ENCODE results near the gene CAMK1D.
"Not testable (repeated sequence)": the region's sequence is repeated elsewhere in the genome, so short reads cannot be mapped to it uniquely, and the experiment has no call there.

Gene CAMK1D

DNA sequence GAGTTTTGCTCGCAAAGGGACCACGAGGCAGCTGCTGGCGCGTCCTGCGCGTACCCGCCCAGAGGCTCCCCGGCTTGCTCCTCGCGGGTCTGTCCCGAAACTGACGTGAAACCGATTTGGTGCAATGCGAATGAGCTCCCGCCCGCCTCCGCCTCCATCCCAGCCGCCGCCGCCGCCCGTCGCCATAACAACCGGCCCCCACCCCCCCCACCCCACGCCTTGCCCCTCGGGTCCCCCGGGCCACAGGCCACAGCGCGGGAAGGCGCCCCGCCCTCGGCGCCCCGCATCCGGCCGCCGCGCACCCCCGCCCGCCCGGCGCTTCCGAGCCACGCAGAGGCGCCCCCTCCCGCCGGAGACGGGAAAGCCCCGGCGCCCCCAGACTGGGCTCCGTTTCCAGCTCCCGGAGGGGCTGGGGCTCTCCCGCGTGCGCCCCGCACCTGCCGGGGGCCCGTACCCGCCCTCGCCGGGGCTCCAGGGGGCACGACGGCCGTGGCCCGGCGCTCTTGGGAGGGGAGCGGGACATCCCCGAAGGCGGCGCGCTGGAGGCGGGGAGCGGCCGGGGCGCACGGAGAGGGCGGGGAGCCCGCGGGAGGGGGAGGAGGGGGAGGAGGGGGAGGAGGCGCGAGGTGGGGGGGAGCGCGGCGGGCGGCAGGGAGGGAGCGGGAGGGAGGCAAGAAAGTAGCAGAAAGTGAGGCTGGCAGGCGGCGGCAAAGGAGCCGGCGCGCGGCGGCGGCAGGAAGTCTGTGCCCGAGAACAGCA lies at the start of gene CAMK1D:
Gene CAMK1D (plus strand): TSS at position 678 of the 759 bp plus-strand sequence.
- peak; percentile 85 to 94 (median 88) for DNase-seq

DNA sequence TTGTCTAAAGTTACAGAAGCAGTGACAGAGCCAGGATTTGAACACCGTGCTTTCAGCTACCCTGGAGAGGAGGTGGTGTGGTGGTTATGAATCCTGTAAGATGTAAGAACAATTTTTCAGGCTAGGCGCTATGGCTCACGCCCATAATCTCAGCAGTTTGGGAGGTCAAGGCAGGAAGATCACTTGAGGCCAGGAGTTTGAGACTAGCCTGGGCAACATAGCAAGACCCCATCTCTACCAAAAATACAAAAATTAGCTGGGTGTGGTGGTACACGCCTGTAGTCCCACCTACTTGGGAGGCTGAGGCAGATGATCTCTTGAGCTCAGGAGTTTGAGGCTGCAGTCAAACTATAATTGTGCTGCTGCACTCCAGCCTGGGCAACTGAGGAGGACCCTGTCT lies 48.3 kb upstream of the CAMK1D start:
- DNase-seq: not testable (repeated sequence)

DNA sequence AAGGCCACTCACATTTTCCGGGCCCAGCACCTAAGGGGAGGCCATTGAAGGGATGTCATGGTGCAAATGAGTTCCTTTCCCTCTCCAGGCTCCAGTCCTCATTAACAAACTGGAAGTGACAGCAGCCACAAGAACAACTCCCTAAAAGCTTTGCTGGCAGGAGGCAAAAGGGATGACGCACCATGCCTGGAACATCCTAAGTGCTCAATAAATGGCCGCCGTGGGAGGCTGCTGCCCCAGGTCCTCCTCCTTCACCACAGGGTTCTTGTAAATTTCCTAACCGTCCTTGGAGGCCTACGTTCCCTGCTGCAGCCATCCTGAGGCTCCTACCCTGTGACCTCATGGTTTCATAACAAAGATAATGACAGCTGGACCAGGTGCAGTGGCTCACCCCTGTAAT lies 41.3 kb upstream of the CAMK1D start:
- no peak for DNase-seq

DNA sequence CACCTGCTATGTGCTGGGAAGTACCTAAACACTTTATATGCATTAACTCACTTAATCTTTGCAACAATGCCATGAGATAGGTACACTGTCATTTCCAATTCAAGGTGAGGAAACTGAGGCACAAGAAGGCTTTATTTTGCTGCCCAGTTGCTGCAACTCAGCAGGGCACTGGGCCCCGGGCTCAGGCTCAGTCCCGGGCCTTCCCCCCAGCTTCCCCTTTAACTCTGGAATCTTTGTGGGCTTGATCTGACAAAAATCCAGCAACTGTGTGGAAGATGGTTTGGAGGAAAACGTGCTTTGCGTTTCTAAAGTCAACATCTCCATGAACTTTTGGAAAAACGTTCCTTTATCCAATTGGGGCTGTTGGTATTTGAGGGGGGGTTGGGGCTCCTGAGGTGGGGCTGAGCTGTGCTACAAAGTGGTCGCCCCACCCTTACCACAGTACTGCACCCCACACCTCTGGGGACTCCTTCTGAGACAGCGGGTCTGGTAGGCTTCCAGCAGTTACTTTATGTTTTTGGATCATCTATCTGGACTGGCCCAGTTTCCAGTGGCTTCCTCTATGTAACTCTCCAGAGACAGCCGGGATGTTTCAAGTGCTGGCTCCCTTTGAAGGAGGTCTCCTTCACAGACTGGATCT lies 40.5 kb upstream of the CAMK1D start:
- no peak for DNase-seq

DNA sequence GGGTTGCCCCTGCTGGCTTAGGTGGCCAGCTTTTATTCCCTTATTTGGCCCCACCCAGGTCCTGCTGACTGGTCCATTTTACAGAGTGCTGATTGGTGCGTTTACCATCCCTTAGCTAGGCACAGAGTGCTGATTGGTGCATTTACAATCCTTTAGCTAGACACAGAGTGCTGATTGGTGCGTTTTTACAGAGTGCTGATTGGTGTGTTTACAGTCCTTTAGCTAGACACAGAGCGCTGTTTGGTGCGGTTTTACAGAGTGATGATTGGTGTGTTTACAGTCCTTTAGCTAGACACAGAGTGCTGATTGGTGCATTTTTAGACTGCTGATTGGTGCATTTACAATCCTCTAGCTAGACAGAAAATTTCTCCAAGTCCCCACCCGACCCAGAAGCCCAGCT lies 39.6 kb upstream of the CAMK1D start:
- DNase-seq: not testable (repeated sequence)

DNA sequence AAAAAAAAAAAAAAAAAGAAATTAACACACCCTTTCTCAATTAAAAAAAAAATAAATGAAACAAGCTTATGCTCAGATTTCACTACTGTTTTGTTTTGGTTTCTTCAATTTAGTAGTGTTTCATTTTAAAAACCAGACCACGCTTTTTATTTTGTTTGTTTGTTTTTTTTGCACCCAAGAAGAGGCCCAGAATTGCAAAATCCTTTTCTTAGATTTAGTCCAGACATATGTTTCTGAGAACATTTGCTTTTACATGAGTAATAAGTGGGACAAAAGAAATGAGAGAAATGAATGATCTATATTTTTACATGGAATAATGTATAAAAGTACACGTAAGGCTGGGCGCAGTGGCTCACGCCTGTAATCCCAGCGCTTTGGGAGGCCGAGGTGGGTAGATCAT lies 34.5 kb upstream of the CAMK1D start:
- no peak for DNase-seq

DNA sequence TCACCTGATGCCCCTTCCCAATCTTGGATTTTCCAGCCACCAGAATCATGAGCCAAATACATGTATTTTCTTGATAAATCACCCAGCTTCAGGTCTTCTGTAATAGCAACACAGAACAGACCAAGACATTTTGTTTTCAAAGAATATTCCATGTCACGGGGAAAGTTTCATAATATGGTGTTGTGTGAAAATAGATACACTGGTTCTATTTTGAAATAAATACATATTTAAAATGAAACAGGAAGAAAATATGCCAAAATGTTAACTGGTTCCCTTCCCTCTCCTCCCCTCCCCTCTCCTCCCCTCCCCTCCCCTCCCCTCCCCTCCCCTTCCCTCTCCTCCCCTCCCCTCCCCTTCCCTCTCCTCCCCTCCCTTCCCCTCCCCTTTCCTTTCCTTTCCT lies 30.3 kb upstream of the CAMK1D start:
- no peak for DNase-seq

DNA sequence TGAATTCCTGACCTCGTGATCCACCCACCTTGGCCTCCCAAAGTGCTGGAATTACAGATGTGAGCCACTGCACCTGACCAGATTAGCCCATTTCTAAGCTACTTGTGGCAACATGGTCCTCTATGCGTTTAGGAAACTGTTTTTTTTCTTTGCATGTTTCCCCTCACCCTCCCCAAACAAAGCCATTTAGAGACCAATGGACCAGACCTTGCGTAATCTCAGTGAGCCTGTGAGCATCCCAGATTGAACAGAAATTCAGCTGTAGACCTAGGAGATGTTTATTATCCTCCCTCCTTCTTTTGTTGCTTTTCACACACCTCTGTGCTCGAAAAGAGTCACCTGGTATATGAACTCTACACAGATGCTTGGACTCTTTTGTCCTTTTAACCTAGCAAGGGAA lies 28.5 kb upstream of the CAMK1D start:
- DNase-seq: no peak

DNA sequence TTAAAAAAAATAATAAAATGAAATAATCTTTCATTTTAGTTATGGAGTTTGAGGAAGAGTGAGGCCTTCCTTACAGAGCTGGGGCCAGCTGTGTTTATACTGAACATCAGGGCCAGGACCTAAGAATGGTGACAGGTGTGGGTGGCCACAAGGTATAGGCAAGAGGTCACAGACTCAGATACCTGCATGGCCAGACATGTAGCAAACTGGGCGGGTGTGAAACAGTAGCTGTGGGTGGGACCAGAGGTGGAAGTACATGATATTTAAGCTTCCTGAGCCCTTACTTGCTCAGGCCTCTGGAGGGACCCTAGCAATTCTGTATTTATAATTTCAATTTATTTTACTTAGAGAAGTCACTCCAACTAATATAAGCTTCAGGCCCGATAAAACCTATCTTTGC lies 27.7 kb upstream of the CAMK1D start:
- no peak for DNase-seq

DNA sequence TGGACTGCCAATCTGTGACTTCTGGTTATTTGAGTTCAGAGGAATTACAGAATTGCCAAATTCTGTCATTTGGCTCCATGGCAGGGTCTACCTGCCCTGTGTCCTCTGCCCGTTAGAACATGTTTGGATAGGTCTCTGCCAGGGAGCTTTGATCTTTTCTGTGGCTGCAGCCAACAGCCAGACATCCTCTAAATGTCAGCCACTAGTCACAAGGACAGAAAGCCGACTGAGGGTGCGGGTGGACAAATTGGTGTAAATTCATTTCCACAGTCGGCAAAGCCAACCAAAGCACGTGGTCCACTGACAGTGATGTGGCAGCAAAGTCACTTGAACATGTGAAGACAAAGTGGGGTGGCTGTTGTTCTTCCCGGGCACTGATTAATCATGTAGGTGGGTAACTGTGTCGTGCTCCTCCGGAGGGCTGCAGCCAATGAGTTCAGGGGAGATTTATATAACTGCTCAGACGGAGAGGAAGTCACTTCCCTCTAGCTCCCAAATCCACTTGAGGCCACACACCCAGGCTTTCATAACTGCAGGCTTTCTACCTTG lies 26.7 kb upstream of the CAMK1D start:
- DNase-seq: no peak

DNA sequence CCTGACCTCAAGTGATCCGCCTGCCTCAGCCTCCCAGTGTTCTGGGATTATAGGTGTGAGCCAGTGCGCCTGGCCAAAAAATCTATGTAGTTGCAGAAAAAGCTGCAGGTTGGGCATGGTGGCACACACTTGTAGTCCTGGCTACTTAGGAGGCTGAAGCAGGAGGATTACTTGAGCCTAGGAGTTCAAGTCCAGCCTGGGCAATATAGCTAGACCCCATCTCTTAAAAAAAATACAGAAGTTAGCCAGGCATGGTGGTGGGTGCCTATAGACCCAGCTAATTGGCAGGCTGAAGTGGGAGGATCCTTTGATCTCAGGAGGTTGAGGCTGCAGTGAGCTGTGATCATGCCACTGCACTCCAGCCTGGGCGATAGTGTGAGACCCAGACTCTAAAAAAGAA lies 24.8 kb upstream of the CAMK1D start:
- DNase-seq: no peak

DNA sequence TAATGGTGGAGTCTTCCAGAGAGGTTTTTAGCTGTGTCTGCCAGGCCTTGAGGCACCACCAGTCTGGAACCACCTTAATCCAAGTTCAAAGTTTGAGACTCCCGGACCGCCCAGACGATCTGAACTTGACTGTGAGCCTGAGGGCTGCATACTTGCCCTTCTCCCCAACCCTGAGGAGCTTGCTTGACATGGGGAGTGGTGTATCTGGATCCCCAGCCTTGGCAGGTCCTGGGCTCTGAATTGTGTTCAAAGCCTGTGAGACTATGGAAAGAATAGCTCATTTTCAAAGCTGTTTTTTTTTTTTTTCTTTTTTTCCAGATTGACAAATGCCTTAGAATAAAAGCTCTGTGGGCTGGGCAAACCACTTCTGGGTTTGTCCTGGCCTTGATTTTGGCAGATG lies 22.3 kb upstream of the CAMK1D start:
- DNase-seq: no peak

DNA sequence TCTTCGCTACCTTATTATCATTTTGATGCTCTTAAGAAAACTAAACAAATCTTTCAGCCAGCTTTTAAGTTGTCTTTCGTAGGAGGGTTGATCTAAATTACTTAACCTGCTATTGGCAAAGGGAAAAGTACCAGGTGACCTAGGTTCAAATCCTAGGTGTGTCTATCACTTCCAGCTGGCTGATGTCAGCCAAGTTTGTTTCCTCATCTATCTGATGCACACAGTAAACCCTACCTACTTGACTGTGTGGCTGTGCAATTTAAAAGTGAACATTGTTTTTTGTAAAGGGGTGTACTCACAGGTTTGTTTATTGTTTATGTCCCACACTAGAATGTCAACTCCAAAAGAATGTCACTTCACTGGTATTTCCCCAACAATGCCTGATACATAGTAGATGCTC lies 21.9 kb upstream of the CAMK1D start:
- DNase-seq: no peak

DNA sequence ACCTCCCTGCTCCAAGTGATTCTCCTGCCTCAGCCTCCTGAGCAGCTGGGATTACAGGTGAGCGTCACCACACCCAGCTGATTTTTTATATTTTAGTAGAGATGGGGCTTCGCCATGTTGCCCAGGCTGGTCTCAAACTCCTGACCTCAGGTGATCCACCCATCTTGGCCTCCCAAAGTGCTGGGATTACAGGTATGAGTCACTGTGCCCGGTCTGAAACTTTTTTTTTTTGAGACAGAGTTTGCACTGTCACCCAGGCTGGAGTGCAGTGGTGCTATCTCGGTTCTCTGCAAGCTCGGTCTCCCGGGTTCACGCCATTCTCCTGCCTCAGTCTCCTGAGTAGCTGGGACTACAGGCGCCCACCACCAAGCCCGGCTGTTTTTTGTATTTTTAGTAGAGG lies 21.0 kb upstream of the CAMK1D start:
- not testable (repeated sequence) for DNase-seq

DNA sequence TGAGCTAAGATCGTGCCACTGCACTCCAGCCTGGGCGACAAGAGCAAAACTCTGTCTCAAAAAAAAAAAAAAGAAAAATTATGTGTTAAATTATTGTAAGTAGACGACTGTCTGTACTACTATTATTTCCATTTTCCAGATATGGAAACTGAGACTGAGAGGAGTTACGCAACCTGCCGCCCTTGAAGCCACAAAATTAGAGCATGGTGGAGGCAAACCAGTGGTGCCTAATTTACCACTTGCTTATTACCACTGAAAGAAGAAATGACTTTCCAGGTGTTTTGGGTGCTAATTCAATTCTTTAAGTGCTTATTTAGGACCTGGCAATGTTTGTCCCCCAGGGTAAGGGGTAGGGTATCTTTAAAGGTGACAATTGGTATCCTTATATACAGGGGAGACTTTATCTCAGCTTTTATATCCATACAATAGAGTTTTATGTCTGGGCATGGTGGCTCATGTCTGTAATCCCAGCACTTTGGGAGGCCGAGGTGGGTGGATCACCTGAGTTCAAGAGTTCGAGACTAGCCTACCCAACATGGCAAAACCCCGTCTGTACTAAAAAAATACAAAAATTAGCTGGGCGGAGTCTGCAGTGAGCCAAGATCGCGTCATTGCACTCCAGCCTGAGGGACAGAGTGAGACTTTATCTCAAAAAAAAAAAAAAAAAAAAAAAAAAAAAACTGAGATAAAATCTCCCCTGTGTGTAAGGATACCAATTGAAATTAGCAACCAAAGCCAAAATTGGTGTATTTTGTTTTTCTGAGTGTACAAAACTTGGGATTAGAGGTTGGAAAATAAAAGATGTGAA lies 16.6 kb upstream of the CAMK1D start:
- DNase-seq: no peak

DNA sequence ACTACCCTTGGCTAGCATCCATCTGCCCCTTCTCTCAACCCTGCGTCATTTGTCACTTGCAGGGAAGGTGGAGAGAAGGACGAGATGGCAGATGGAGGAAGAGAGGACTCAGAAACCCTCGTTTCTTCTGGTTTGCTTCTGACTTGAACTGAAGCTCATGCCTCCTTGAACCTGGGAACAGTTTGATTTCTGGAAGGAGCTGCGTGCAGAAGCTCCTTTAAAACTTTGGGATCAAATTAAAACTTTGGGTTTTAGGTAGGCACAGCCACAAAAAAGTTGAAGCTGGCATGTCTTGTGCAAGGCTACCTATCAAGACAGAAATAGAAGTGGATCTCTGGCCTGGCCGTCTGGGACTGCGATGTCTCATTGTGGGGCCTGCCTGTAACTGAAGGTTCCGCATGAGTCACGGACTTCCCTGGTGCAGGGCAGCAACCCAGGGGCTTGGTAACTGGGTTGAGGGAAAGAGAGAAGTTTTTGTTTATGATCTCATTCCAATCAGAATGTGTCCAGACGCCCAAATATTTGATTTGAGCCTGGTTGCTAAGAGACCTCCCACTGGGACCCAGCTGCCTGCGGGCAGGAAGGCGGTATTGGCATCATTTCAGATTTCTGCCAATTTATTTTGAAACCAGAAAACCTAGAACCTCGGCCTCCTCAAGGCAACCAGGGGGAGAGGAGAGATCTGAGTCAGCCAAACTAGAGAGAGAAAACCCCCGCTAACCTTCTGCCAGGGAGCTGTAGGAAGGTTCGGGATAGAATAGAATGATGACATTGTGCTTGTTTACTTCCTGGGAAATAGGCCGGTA lies 15.8 kb upstream of the CAMK1D start:
- no peak for DNase-seq

DNA sequence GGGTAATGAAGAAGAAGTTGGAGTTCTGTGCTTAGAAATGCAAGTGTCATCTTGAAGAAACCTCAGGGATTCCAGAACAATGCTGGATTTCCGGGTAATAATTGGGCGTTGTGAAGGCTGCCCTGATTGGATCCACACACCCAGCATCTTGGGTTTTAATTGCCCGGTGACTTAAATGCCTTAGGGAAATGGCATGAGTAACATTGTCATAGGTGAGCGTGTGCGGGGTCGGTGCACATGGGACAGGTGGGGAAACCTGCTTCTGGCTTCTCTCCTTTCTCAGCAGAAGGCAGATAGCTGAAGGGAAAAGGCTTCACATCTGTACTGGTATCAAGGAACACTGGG lies 15.2 kb upstream of the CAMK1D start:
- no peak for DNase-seq

DNA sequence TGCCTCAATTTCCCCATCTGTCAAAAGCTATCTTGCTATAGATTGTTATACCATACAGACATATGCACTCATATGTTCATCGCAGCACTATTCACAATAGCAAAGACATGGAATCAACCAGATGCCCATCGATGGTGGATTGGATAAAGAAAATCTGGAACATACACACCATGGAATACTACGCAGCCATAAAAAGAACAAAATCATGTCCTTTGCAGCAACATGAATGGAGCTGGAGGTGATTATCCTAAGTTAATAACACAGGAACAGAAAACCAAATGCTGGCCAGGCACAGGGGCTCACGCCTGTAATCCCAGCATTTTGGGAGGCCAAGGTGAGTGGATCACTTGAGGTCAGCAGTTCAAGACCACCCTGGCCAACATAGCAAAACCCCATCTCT lies 14.2 kb upstream of the CAMK1D start:
- not testable (repeated sequence) for DNase-seq

DNA sequence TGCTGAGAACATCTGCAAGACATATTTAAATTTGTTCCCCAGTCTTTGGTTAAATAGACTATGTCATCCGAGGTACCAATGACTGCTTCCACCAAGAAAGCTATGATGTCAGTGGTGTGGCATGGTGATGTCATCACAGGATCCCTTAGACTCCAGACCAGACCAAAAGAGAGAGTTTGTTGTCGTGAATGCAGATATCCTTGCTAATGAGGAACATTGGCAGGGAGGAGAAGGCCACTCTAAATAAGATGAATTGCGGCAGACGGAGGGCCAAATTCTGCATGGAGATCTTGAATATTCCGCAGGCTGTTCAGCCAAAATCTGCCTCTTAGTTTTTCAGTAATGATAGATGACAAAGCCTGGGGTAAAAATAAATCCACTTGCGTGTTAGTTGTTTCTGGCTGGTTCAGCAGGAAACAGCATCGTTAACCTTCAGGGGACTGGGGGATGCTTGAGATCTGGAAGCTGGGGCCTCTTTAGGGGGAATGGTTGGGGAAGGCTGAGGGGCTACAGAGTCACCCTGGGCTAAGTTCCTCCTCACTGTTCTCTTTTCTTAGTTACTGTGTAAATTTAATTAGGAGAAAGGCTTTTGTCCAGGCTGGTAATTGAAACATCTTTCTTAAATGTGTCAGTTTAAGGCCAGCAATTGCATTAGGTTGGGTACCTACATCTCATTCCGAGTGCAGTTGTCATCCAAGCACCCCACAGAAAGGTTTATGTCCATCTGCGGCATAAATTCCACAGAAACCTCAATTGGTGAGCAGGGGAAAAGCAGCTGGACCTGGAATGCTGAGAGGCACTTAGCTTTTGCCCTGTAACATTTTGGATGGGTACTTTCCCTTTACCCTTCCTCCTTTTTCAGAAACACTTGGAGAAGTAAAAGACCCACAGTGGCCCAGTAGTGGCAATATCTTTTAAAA lies 11.6 kb upstream of the CAMK1D start:
- no peak for DNase-seq

DNA sequence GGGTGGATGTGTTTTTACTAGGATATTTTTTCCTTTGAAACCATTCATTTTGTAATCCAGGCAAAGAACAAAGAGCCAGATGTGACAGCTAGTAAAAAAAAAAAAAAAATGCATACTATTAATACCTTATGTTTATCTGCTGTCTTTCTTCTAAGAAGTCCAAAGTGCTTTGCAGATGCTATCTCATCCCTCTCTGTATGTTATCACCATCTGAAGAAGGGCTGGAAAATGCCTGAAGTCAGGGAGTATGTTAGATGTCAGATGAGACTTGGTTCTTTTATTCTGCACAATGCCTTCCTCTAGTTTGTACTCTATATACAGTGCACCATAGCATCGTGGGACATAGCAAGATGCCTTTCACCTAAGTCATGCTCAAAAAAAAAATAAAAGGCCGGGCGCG lies 10.4 kb upstream of the CAMK1D start:
- DNase-seq: no peak

DNA sequence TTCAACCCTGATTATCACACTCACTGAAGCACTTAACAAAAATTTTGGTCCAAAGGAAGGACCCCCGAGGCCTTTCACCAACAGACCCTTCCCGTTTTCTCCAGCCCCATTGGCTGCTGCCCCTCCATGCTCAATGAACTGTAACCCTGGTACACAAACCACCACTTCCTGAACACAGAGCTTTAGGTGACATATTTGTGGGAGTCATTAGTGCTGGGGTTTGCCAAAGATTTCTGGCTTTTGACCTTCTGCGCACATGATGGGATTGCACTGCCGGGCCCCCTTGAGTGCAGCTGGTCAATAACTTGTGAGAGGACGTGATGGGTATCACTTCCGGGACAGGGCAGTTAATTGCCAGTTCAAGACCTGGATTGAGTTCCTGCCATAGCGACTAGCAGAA lies 9.0 kb upstream of the CAMK1D start:
- no peak for DNase-seq

DNA sequence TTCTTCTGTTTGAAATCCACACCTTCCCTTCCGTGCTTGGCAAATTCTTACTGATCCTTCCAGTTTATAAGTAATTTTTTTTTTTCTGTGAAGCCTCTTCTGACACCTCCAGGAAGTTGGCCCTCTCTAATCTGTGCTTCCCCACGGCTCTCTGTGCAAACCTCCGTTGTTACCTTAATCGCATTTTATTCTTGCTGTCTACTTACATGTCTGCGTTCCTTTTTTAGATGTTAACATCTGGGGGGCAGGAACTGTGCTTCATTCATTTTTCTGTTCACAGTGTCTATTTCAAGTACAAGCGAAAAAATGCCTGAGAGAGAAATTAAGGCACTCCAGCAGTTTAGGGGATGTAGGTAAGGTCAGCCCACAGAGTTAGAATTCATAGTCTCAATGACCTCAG lies 8.4 kb upstream of the CAMK1D start:
- DNase-seq: no peak

All from stimulated activated naive CD4-positive, alpha-beta T cell (primary cell).